H54 (cell line): ENCODE data around the gene ARPC2.
A peak's percentile ranks its signal among the peaks of the same experiment; 100 is the strongest.

Source experiments
- DNase-seq: peaks from one replicate; pipeline ENCODE4 v3.0.0; 2011; ENCODE audit warnings: low spot score, mixed read lengths; ENCODE audit not compliant: insufficient read length
- FAIRE-seq: peaks from 3 replicates; lab custom pipeline; 2011; peaks lifted over from hg19 to GRCh38; lab: Jason Lieb, UNC
- POLR2A ChIP-seq: IDR thresholded peaks from 2 replicates; pipeline ENCODE4 v1.6.1; 2011; ENCODE audit warnings: low read depth, mild to moderate bottlenecking, low read length

ARPC2 gene

DNA sequence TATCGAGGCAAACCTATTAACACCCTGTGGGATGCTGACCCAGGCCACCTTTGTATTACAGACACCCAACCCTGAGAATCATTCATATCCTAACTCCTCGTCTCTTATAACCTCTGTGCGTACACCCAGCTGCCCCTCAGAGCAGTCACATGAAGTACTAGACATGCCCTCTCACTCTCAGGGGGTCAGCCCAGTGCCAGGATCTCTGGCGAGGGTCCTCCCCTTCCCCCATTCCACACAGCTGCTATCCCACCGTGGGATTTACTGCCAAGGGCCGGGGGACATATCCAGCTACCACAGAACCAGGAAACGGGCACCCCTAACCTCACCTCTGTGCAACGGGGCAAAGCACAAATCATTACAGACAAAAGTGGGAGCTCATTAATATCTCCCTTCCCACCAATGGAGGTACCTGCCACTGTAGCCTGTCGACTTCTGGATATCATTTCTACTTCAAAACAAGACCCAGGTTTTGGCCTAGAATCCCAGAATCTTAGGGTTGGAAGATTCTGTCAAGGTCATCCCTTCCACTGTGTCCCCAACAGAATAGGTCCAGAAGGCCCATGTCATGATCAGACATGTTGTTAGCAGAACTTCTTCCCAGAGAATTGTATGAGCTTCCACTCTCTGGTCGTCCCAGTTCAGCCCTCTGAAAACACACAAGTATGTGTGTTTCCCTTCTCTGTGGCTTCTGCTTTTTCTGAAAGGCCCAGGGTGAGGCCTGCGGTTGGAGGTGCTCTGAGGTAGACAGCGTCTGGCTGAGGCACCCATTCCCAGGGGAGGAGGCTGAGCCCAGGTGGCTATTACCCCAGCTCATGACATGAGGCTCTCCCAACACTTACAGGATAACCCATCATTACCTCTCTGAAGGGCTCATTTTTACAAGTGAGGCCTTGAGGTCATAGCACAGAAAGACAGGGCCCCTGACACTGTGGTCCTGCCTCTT is 73.6 kb downstream of the ARPC2 start:
- DNase-seq (no peak), FAIRE-seq (no peak)

DNA sequence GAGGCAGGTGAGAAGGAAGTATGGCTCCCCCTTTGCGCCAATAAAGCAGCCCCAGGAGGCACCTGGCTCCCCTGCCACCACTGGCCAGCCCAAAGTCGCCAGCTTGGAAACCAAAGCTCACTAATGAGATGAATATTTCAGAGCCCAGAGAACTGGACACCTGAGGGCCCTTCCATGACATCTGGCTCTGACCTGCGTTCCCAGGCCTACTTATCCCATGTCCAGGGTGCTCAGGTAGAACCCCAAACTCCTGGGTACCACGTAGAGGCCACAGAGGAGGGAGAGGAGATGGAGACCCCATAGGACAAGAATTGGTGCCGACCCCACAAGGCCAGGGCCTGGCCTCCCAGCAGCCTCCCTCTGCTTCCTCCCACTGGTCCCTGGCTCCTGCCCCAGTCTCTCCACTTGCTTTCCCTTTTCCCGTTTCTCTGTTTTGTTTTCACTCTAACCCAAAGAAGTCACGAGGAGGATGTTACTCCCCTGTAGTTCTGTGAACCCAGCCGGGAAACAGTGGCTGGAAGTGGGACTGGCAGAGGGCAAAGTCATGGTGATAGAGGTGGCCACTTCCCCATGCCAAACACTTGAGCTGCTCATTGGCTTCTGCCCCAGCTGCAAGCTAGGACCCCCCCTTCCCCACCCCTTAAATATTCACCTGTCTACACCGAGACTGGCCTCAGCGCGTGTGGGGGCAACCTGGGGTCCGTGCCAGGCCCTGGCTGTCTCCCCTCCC is 74.5 kb downstream of the ARPC2 start:
- FAIRE-seq (no peak), DNase-seq (no peak)
- TF ChIP-seq POLR2A, result no peak

More for the DNA sequence above, 73.6 kb downstream of the ARPC2 start:
- no peak for TF ChIP-seq POLR2A

DNA sequence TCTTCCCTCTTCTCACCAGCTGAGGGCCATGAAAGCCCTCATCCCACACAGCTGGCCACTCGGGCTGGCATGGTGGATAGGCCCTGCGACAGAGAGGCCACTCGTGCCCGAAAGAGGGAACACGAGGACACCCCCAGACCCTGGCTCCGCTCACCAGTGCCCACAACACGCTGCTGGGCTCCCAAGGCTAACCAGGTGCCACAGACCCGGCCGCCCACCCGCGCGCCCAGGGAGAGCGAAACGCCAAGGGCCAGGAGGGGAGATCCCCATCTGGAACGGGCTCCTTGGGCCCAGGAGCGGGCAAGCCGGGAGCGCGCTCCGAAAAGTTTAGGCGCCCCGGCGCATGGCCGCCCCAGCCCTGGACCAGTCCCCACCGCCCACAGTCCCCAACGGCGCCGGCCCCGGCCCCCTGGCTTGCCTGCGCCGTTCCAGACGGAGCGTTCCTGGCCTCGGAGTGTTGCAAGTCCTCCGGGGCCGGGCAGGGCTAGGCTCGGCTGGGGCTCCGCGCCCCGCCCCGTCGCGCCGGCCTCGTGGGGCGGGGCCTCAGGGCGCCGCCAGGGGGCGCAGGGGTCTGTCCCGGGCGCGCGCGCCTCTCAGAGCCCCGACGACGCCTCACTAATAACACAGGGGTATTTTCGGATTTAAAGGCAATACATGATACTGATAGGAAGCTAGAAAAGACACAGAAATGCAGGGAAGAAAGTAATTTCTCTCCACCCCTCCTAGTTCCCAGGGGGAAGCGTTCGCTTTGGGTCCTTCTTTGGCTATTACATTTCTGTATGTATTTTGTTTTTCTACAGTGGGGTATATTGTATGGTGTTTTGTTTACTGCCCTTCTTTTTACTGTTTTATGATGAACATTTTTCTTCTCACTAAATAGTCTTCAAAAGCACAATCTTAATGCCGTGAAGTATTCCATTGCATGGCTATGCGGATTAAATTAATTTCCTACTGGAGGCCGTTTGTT is 75.3 kb downstream of the ARPC2 start, which contains the start of gene TMBIM1:
Gene TMBIM1, minus strand, starts transcription at position 456 of the 967 bp plus-strand sequence. CDS start 10,362 bp downstream, outside the sequence.
- TF ChIP-seq POLR2A, result peak; percentile 67
- DNase-seq, result peak; percentile 80
- FAIRE-seq, result no peak

DNA sequence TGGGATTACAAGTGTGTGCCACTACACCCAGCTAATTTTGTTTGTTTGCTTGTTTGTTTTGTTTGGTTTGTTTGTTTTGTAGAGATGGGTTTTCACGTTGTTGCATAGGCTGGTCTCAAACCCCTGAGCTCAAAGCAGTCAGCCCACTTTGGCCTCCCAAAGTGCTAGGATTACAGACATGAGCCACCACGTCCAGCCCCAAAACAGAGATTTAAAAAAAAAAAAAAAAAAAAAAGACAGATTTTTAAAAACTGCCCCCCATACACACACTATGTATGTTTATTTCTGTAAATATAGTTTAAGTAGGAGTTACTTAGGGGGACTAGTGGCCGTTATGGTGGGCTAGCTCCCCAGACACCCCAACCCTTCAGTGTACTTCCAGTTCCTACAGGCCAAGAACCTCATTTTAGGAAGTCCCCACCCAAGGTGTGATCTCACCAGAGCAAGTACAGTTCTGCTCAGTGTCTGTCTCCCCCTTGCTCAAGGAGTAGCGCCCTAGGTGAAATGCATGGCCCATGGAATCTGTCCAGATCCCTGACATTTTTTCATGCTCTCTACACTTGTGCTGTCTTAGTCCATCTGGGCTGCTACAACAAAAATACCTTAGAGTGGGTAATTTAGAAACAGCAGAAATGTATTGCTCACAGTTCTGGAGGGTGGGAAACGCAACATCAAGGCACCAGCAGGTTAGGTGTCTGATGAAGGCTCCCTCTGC is 76.9 kb downstream of the ARPC2 start:
- TF ChIP-seq POLR2A, result no peak

DNA sequence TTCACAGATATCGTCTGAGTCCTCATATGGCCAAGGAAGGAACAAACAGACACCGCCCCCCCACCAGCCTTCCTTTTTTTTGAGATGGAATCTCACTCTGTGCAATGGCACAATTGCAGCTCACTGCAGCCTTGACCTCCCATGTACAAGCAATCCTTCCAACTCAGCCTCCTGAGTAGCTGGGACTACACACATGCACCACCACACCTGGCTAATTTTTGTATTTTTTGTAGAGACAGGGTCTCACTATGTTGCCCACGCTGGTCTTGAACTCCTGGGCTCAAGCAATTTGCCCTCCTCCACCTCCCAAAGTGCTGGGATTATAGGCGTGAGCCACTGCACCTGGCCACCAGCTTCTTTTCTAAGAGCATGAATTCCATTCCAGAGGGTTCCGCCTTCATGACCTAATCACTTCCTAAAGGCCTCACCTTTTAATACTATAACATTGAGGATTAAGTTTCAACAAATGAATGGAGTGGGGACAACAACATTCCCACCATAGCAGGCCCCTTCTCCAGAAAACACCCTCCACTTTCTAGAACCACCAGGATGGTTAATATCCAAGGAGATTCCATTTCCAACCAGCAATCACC is 77.5 kb downstream of the ARPC2 start:
- TF ChIP-seq POLR2A, result no peak
- no peak for DNase-seq
- FAIRE-seq, result no peak

More for the DNA sequence above, 76.9 kb downstream of the ARPC2 start:
- FAIRE-seq (no peak), DNase-seq (no peak)

DNA sequence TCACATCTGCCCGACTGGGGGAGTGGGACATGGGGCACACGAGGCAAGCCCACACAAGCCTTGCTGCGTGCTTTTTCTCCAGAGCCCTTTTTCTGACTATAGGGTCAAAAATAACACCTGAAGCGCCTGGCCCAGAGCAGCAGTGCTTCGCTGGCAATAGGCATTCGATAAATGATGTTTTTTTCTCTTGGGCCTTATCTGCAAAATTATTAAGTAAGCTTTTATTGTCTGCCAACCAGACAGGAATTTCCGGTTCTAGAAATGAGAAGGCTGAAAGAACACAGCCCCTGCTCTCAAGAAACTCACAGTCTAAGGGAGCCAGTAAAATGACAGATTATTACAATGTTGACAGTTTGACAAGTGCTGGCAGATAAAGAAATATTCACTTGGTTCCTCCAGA is 78.0 kb downstream of the ARPC2 start:
- no peak for FAIRE-seq
- no peak for TF ChIP-seq POLR2A
- DNase-seq, result no peak

DNA sequence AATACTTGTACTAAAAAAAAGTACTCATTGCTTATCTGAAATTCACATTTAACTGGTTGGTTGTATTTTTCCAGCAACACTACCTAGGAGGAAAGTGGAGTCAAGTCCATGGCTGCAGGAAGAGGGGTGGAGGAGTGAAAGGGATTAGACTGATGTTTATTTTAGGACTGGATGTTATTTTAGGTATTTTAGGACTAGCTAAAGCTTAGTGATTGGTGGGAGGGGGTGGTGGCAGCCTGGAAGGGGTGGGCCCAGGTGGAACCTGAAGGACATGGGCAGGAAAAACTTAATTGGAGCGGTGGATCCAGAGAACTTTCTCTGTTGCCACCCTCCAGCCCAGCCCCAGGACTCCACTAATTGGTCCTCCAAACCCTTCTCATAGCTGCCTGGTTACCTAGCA is 79.2 kb downstream of the ARPC2 start:
- FAIRE-seq (no peak), DNase-seq (no peak)
- no peak for TF ChIP-seq POLR2A

DNA sequence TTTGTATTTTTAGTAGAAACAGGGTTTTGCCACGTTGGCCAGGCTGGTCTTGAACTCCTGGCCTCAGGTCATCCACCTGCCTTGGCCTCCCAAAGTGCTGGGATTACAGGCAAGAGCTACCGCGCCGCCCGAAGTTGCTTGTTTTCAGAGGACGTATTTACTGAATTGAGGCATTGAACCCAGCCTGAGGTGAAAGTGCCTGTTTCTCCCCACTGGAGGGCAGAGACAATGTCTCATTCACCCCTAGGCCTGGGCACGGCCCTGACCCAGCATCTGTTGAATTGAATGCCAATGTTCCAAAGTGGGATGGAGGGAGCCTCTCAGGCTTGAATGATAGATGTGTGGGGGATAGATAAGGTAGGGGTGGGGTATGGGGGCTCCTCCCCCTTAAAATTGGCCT is 79.9 kb downstream of the ARPC2 start:
- TF ChIP-seq POLR2A, result no peak
- FAIRE-seq (no peak), DNase-seq (no peak)

DNA sequence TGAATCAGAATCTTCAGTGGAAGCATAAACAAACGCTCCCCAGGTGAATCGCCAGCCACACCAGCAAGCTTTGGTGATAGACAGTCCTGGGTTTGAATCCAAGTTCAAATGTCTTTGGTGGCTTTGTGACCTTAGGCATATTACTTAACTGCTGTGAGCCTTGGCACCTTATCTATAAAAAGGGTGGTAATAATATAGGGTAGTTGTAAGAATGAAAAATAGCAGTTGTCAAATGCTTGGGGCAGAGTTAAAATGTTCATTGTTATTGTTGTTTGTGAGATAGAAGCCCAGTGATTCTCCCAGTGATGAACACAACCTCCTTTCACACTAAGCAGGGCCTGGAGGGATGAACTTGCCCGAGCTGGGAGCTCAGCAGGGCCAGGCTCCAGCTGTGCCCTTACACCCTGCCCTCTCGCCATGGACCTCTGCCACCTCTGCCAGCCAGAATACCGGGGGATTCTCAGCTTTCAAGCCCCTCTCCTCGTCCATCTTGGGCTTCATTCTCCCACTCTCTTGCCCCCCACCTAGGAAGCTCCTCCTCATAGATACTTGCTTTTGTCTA is 81.4 kb downstream of the ARPC2 start:
- TF ChIP-seq POLR2A, result no peak
- FAIRE-seq (no peak), DNase-seq (no peak)

DNA sequence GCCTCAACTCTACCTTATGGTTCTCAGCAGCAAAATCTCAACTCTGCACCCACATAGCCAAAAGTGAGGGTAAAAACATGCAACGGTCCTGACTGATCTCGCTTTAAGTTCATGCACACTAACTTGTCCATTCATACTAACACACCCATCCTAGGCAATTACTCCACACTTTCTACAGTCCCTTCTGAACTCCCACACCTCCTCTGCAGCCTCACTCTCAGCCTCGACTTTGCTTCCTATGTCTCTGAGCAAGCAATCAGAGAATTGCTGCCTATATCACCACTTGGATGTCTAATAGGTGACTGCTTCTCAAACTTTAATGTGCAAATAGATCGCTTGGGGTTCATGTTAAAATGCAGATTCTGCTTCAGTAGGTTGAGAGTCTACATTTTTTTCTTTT is 83.2 kb downstream of the ARPC2 start:
- no peak for FAIRE-seq
- no peak for TF ChIP-seq POLR2A
- no peak for DNase-seq

DNA sequence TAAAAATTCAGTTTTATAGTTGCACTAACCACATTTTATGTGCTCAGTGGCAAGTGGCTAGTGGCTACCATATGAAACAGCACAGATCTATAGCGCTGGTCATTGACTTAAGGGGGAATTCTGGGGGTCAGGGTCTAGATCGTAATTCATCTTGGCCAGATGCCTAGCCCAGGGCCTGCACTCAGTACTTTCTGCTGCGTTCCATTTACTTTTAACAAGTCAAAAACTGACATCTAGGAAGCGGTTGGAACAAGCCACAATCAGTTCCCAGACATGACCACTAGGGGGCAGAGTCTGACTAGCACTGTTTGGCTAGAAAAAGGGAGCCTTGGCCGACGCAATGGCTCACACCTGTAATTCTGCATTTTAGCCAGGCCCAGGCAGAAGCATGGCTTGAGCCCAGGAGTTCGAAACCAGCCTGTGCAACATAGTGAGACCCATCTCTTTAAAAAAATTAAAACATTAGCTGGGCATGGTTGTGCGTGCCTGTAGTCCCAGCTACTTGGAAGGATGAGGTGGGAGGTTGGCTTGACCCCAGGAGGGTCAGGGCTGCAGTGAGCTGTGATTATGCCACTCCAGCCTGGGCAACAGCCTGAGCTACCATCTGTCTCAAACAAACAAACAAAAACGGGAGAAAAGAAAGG is 84.3 kb downstream of the ARPC2 start:
- DNase-seq, result peak; percentile 33
- FAIRE-seq, result no peak
- no peak for TF ChIP-seq POLR2A
